ENCODE data around the gene SHFL.

The SHFL gene

DNA sequence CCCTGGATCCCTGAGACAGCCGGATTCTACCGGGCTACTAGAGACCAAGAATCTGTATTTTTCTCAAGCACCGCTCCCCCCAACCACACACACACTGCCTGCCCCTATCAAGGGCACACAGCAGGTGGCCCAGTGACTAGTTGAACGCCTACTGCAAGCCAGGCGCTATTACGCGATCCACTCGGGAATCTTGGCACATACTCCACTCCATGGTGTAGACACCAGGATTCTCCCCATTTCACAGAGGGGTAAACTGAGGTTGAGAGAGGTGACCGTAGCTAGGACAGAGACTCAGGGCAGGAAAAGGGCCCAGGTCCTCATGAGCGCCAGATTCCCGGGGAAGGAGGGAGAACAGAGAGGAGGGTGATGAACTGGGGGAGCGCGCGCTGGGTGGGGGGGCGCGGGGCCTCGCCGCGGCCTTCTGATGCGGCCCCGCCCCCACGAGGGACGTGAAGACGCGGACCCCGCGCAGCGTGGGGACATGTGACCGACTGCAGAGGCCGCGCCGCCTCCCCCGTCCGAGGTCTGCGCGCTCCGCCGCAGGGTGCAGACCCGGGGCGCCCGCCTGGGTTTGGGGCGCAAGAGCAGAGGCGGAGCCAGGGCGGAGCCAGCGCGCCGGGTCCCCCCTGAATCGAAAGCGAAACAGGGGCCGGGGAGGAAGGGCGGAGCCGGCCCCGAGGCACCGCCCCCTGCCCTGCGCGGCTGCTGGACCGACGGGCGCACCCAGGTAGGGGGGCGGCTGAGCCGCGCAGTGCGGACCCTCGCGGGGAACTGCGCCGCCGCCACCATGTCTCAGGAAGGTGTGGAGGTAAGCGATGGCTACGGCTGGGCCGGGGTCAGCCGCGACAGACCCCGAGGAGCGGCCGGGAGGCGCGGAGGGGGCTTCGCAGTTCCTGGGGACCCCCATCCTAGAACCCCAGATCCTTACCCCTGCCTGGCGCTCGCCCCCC is at the start of gene SHFL:
SHFL (plus strand) TSS at position 677 of the 950 bp plus-strand sequence; CDS start at position 788, 111 bp downstream.
- DNase-seq = peak; percentile 60

DNA sequence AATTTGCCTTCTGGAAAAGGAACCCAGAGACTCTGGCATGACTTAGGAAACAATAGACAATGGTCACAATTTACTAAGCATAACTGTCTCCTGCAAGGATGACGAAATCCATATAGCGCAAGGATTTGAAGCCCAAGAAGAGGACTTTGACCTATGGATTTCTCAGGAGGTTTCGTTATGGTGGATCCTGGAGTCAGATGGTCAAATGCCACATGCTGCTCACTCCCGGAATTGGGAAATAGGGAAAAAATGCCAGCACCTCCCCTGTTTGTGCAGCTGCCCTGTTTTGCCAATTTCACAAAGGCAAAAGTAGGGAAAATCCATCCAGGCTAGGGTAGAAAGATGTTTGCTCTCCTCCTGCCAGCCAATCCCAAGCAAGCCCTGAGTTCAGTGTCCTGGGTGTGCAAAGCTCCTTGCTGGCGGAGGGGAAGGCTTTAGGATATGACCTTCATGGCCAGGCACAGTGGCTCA is 49.5 kb upstream of the SHFL start:
- DNase-seq = no peak

DNA sequence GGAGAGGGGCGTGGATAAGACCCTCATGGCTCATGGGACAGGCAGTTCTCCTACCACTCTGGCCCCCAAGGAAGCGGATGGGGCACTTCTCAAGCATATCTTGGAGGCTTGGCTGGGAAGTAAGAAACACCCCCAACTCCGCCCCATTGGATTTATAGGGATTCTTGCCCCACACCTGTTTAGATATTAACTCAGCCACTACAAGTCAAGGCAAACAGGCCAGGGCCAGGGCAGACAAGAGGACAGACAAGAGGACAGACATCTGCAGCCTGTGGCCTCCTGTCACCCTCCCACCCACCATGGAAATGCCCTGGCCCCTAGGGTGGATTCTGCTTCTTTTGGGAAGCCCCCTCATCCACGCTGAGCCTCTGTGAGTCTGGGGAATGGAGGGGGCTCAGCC is 48.8 kb upstream of the SHFL start:
- no peak for DNase-seq

DNA sequence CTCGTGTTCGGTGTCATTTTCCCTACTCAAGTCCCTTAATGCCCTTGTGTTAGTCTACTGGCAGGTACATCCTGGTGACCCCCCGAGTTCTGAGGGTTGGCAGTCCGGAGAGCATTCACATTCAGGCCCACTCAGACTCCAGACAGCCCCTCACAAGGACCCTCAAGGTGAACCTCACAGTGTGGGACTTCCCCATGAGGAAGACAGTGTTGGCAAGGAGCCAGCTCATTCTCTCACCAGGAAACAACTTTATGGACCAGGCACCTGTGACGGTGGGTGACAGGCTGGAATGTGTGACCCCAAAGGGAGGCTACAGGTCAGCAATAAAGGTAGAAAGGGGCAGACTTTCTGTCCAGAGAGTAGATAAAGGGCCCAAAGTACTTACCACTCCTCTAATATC is 48.3 kb upstream of the SHFL start:
- DNase-seq = no peak

DNA sequence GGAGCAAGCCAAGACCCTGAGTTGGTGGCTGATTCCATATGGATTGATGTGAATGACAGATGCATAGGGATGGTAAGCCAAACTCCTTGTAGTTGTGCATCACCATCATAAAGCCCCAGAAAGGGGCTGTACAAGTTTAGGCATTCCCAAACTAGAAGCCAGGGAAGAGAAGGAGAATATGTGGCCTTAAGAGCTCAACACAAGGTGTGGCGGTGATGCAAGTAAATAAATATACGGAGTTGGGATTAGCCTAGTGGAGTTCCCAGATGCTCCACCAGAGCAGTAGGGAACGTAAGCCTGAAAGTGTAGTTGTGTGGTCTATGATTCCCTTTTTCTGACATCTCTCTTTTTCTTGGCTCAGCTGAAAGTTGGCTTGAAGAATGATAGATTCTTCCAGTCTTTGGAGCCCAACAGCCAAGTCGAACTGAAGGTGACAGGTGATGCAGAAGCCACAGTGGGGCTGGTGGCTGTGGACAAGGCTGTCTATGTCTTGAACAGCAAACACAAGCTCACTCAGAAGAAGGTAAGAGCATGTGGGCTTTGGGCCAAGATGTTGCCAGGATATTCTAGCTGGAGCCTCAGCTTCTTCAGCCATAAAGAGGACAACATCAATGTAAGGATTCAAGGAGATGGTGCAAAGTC is 42.7 kb upstream of the SHFL start:
- peak; percentile 36 for DNase-seq

DNA sequence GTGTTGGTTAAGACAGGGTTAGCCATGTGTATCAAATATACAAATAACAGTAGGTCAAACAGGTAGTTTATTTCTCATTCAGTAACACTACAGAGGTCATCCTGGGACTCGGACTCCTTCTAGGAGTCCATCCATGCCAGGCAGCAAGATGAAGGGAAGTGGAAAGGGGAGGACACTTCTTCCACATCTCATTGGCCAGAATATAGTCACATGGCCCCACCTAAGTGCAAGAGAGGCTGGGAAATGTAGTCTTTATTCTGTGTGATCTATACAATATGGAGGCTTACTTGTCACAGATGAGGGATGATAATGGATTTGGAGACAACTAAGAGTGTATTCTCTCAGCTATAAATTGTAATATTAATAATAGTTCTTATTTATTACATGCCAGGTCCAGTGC is 41.7 kb upstream of the SHFL start:
- no peak for DNase-seq

DNA sequence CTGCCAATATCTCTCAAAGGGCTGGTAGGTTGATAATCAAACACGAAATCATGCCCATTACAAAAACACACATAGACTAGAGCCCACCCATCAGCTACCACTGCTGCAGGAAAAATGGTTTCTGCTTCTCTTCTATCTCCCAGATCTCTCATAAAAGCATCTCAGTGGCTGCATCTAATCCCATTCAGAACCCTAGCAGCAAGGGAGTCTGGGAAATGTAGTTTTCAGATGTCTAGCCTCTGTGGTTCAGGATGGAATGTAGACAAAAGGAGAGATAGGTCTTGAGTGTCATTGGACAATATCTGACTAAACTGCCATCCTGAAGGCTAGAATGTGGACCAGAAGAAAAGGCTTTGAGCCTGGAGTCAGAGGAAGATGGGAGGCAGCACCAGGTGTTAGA is 40.7 kb upstream of the SHFL start:
- DNase-seq = no peak

DNA sequence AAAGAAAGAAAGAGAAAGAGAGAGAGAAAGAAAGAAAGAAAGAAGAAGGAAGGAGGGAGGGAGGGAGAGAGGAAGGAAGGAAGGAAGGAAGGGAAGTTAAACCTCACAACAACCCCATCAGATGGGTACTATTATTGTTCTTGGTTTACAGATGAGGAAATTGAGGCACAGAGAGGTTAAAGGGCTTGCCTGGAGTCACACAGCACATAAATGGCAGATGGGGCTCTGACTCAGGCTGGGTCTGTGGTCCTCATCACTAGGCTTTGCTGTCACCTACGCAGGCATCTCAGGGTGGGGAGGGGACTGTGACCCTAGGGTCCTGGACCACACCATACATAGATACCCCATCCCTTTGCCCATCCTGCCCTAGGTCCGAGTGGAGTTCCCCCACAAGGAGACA is 36.5 kb upstream of the SHFL start:
- DNase-seq = no peak

DNA sequence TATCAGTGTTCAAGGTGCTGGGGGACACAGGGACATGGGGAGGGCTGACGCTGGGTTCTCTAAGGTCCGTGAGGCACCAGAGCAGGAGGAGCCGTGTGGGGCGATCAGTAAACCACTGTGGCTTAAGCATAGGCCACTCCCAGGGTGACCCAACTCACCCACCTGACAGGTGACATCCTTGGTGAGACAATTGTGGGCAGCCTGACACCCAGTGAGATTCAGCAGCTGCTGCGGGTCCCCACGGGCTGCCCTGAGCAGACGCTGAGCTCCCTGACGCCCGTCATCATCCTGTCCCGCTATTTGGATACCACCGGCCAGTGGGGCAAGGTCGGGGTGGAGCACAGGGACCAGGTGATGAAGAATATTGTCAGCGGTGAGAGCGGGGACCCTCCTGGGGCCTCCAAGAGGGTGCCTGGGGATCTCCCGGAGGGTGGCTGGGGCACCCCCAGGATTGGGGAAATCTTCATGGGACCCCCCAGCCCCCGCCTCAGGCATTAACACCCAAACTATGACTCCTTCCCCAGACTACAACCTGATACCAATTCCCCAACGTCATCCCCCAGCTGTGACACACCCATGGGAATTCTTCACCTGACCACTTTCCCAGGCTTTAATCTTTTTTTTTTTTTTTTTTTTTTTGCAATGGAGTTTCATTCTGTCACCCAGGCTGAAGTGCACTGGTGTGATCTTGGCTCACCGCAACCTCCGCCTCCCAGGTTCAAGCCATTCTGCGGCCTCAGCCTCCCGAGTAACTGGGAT is 33.3 kb upstream of the SHFL start:
- no peak for DNase-seq

DNA sequence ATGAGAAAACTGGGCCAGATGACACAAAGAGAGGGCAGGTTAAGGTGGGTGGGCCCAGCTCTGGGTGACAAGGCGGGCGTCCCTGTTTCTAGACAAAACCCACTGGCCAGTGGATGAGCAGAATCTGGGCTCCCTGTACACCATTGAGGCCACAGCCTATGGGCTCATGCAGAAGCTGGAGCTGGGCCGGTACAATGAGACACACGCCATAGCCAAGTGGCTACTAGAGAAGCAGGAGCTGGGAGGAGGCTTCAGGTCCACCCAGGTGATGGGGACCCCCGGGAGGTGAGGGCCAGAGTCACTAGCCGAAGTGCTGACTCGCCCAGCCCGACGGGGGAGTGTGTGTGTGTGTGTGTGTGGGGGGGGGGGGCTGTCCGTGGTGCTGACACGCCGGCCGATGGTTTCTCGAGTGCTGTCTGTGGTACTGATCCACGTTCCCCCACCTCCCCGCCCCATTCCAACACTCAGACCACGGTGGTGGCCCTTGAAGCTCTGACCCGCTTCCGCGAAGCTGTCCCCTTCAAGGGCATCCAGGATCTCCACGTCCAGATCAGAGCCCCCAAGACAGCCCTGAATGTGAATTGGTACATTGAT is 24.3 kb upstream of the SHFL start:
- DNase-seq = peak; percentile 11

DNA sequence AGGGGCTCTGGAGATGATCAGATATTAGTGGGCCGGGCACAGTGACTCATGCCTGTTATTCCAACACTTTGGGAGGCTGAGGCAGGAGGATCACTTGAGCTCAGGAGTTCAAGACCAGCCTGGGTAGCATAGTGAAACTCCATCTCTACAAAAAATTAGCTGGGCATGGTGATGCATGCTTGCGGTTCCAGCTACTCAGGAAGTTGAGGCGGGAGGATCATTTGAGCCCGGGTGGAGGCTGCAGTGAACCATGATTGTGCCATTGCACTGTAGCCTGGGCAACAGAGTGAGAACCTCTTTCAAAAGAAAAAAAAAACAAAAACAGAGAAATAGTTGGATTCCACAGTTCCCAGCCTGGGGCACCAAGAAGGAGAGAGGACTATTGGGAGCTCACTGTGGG is 17.9 kb upstream of the SHFL start:
- no peak for DNase-seq

DNA sequence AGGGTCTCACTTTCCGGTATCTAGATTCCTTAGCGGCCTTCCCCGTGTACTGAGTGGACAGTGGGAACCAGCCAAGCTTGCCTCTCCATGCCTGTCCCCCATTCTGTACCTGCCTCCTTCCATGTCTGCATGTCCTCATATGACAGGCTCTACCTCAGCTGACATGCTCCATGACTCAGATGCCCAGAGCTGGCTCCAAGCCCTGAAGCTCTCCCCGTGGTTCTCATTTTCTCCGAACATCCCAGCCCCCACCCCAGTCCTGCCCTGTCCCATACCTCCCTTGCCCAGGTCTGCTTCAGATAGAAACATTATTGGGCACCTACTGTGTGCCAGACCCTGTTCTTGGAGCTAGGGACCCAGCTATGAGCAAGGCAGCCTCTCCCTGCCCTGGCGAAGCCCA is 17.1 kb upstream of the SHFL start:
- DNase-seq = no peak

DNA sequence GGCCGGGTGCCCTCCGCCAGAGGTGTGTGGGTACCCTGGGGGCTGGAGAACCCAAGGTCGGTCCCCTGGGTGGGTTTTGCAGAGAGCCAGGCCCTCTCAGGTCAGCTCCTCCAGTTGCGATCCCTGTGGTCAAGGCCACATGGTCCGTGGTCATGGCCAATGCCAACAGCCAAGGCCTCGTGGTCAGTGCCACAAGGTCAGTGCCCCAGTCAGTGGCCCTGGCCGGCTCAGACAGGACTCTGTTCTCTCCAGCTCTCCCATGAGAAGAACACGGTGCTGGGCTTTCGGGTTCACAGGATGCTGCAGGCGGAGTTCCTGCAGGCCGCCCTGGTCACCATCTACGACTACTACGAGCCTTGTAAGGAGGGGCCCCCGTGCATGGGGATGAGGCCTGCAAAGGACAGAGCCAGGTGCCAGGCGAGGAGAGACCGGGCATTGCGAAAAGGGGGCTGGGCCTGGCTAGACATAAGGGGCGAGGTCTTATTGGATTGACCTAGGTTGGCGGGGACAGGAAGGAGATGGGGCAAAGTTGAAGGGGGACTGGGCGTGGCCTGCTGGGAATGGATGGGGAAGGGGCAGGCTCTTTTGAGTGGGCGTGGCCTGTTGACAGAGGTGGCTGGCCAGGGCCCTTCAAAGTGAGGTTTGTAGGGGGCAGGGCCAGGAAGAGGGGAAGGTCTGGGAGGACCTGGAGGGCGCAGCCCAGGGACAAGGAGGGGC is 15.2 kb upstream of the SHFL start:
- no peak for DNase-seq

DNA sequence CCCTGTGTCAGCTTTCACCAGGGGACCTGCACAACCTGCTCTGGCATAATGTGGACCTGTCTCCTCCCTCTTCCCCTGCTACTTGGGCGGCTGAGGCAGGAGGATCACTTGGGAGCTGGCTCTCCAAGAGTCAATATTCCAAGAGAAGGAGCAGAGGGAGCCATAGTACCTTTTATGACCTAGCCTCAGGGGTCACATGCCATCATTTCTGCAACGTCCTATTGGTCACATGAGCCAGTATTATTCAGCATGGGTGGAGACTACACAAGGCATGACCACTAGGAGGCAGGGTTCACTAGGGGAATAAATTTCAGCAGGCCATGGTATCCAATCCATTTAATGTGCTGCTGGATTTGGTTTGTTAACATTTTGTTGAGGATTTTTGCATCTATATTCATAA is 12.0 kb upstream of the SHFL start:
- peak; percentile 33 for DNase-seq

DNA sequence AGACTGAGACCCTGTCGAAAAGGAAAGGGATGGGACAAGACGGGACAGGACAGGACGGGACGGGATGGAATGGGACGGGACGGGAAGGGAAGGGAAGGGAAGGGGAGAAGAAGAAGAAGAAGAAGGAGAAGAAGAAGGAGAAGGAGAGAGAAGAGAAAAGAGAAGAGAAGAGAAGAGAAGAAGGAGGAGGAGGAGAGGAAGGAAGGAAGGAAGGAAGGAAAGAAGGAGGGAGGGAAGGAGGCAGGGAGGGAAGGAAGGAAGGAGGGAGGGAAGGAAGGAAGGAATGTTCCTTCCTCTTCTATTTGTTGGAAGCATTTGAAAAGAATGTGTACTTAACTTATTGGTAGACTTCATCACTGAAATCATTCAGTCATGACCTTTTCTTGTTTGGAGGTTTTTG is 9.6 kb upstream of the SHFL start:
- no peak for DNase-seq

DNA sequence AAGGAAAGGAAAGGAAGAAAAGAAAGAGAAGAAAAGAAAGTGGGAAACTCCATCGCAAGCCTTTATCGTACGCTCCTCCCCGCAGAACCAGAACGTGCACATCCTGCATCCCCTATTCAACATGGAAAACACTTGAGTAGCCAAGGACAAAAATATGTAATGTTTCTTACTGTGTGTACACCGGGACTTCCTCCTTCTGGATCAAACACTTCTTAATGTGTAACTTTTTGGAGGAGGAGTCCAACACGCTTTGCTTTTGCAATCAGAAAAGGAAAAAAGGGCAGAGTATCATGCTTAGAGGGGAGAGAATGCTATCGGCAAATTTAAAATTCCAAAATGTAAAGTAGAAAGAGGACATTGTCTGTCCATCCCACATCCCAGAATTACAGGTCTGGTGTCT is 7.8 kb upstream of the SHFL start:
- no peak for DNase-seq

DNA sequence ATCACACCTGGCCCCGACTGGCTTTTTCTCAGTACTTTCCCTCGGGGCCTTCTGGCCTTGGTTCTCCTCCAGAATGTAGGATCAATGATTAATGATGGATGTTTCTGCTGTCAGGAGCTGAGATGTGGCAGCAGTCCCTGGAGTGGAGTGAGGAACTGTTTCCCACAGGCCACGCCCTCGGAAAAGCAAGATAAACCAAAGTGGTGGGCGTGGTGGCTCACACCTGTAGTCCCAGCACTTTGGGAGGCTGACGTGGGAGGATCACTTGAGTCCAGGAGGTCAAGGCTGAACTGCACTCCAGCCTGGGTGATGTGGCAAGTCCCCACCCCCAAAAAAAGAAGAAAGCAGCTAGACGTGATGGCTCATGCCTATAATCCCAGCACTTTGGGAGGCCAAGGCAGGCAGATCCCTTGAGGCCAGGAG is 7.1 kb upstream of the SHFL start:
- DNase-seq = no peak

DNA sequence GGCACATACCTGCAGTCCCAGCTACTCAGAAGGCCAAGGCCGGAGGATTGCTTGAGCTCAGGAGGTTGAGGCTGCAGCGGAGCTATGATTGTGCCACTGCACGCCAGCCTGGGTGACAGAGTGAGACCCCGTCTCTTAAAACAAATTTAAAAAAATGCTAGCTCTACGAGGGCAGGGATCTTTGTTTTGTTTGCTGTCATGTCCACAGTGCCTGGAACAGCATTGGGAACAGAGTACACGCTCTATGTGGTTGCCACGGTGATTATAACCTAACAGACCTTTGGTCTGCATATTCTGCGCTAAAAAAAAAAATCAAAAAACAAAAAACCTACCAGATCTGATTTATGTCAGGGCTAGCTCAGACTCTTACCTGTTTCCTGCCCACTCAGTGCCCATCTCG is 2.2 kb upstream of the SHFL start:
- DNase-seq = no peak

DNA sequence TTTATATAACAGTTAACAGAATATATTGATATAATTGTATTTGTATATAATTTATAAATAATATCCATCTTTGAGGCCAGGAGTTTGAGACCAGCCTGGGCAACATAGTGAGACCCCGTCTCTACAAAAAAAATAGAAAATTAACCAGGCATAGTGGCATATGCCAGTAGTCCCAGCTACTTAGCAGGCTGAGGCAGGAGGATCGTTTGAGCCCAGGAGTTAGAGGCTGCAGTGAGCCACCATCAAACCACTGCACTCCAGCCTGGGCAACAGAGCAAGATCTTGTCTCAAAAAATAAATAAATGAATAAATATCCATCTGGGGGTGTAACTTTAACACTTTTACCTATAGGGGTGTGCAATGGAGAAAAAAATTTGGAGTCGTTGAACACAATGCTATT is 1.3 kb upstream of the SHFL start:
- no peak for DNase-seq

DNA sequence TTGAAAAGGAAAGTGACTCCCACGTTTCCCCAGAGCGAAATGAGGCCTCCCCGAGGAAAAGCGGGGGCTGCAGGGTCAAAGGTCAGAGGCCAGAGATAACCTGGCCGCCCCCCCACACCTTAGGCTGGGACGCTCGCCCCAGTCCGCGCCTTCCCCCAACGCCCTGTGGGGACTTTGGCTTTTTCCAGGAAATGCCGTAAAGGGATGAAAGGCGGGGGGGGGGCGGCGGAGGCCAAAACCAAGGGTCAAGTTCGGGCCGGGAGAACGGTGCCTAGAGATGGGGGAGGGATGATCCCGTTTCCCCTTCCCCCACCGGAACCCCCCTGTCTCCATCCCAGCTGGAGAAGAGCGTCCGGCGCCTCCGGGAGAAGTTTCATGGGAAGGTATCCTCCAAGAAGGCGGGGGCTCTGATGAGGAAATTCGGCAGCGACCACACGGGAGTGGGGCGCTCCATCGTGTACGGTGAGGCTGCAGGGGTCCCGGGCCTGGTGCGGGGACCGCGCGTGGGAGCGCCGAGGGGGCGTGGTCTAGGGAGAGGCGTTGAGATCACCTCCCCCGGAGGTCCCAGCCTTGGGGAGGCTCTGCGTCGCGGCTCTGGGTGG is 575 bp downstream of the SHFL start:
- DNase-seq = no peak

DNA sequence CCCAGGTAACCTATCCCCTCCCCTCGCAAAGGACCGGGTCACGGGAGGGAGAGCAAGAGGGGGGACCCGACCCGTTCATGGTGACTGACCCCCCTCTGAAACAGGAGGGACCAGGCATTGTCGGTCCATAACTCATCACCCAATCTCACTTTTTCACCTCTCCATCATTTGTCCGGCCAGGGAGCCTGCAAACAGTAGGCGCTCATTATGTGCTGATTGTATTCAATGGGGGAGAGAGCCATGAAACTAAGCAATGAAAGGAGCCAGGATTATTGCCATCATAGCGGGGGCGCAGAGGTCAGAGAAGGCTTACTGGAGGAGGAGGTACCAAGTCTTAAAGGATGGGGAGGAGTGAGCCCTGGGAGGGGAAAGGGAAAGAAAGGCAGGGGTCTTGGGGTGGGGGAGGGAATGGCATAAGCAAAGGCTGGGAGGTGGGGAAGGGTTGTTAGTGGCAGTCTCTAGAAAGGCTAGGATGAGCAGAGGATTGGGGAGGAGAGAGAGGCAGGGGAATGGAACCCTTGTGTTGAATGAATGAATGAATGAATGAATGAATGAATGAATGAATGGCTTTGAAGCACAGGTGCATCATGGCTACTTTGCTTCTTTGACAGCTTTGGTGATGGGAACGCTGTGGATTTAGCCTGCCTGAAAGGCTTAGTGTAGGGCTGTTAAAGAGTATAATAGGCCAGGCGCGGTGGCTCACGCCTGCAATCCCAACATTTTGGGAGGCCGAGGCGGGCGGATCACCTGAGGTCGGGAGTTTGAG is 1.4 kb downstream of the SHFL start:
- no peak for DNase-seq
